Measurements from ENCODE around the gene INPP1. TPM values are rescaled to one million over a fixed set of nuclear protein-coding genes. Genes with fewer than 3 reads are reported as not detected.

The INPP1 gene
- total RNA-seq, 4 donors from 2014 or later: 11.6 to 30.4 (median 17.4) TPM

DNA sequence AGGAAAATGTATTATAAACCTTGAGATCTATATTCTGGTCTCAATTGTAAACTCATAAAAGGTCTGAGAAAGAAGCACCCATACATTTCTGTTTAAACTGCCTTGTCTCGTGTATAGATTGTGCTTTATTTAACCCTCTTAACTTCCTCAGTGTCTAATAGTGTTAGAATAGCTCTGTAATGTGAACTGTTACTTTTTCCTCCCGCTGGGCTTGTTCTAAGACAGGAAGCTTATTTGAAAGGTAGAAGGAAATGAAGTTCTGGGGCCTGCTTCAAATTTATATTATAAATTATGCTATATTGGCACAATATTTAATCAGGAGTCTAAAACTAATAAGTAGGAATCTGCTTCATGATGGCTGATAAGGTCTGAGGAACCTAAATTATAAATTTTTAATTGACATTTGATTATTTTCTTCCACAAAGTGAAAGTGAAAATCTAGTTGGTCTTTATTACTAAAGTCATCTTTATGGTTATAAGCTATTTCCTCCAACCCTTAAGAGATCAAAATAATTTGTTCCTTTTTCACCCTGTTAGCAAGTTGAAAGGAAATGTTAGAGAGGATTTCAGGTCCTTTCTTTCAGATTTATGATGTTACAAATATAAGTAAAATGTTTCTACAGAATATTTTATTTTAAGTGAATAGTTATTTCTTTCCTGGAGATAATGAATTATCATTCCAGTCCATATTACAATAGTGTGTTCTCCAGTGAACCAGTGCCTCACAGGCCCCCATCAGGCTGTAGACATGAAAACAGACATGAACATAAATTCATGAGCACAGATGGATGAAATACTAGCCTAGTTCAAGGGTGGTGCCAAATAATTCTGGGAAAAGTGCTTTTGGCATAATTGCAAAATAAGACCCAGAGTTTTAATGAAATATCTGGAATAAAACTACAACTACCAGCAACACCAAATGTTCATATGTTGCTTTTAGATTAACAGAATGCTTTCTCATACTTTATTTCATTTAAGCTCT, 72.7 kb downstream of the INPP1 start:
- TF ChIP-seq, protein P1, sequence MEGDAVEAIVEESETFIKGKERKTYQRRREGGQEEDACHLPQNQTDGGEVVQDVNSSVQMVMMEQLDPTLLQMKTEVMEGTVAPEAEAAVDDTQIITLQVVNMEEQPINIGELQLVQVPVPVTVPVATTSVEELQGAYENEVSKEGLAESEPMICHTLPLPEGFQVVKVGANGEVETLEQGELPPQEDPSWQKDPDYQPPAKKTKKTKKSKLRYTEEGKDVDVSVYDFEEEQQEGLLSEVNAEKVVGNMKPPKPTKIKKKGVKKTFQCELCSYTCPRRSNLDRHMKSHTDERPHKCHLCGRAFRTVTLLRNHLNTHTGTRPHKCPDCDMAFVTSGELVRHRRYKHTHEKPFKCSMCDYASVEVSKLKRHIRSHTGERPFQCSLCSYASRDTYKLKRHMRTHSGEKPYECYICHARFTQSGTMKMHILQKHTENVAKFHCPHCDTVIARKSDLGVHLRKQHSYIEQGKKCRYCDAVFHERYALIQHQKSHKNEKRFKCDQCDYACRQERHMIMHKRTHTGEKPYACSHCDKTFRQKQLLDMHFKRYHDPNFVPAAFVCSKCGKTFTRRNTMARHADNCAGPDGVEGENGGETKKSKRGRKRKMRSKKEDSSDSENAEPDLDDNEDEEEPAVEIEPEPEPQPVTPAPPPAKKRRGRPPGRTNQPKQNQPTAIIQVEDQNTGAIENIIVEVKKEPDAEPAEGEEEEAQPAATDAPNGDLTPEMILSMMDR (IDR thresholded peaks at IDR 0.05): no peak
- DNase-seq (ENCODE audit: low spot score) (no peak), ATAC-seq (ENCODE audit: low FRiP score) (no peak)

DNA sequence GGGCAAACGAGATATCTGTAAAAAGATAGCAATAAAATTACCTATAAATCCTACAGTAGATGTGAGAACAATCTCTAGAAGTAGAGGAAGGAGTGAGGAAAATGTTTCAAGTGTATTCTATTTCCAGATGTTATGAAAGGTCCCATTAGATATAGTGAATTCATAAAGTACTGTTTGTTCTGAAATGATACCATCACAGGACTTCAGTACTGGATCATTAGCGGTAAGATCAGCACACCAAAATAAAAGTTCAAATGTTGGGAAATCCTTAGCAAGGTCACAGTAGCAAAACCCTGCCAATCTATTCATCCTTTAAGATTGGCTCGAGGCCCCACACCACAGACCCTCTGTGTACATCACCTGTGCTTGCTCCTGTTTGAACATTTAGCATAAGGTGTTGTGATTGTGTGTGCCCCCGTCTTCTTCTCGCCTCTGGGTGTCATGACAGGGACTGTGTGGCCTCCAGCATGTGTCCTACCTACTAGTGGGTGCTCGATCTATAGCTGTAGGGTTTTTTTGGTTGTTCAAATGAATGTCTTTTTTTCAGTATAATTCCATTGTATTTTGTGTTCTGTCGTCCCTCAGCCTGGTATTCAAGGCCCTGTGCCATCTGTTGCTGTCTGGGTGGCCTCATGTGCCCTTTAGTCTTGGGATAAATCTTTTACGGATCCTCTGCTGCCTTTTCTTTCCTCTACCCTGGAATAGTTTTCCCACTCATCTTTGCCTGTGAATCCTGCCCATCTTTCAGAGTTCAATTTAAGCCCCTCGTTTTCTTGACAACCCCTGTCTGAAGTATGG, 73.9 kb downstream of the INPP1 start:
- no peak for ATAC-seq (ENCODE audit: low FRiP score)
- TF ChIP-seq, protein P1 (IDR thresholded peaks at IDR 0.05): no peak
- DNase-seq (ENCODE audit: low spot score): no peak

DNA sequence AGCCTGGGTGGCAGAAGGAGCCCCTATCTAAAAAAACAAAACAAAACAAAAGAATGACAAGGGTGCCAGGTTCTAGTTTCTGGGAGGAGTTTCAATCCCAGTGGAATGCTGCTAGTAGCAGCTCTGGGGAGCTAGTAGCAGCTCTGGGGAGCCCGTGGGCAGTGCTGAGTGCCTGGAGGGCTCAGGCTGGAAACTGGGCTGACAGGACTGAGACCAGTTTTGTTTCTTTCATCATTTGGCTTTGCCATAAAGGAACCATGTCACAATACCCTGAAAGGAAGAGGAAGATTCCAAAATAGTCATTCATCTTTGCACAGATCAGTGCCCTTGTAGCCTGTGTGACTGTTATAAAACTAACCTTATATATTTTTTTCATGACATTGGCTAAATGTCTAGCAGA, 75.3 kb downstream of the INPP1 start:
- TF ChIP-seq, protein P1 (IDR thresholded peaks at IDR 0.05): no peak
- no peak for DNase-seq (ENCODE audit: low spot score)
- no peak for ATAC-seq (ENCODE audit: low FRiP score)

DNA sequence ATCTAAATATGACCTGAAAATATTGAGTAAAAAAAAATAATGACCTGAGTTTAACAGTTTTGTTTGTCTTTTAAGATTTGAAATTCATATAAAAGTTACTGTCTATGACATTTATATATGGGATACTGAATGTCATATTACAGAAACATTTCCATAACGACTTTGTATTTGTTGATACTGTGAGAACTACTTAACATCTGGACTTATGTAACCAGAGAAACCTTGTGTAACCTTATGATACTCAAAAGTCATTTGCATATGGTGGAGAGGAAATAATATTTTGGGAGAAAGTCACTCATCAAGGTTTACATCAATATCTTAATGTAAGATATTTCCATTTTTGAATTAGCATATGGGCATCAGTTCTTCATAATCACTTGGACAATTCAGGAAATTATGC, 77.4 kb downstream of the INPP1 start:
- DNase-seq (ENCODE audit: low spot score) (no peak), ATAC-seq (ENCODE audit: low FRiP score) (no peak)
- TF ChIP-seq, protein P1 (IDR thresholded peaks at IDR 0.05): no peak

Other genes with a start within 250 kb of the INPP1 start
- gene HIBCH, start 23.8 kb upstream of the INPP1 start, total RNA-seq: 10 to 100 TPM; 11.6 to 22.1 (median 20.1) TPM
- gene MFSD6, start 64.8 kb downstream of the INPP1 start, total RNA-seq: 100 to 1,000 TPM in 1 of 4 donors, 10 to 100 TPM in 3; 43.1 to 123 (median 60.5) TPM
- 10 to 100 TPM in 1 of 4 donors, 1 to 10 TPM in 3; 2.6 to 10.5 (median 5.3) TPM for gene NEMP2, start 191.1 kb downstream of the INPP1 start, total RNA-seq